Activated naive CD8-positive, alpha-beta T cell treated with anti-CD3 and anti-CD28 coated beads, Interleukin-2, amount 50 U/mL, for 16 hours (primary cell): ENCODE results near the gene RSPH1.

Source experiments
- DNase-seq: peaks from one replicate; pipeline ENCODE4 v3.0.0-alpha.2; 2020; ENCODE audit warnings: low read depth, low spot score

The RSPH1 gene

GRCh38 chr21:42448686-42449085, 47.3 kb downstream of the RSPH1 start:
- DNase-seq: no peak

GRCh38 chr21:42447732-42448131, 48.3 kb downstream of the RSPH1 start:
- DNase-seq: no peak

GRCh38 chr21:42447182-42447581, 48.8 kb downstream of the RSPH1 start:
- DNase-seq: no peak

GRCh38 chr21:42446531-42446930, 49.5 kb downstream of the RSPH1 start:
- no peak for DNase-seq

- no peak for DNase-seq
Observed at GRCh38 chr21:42445311-42445710, 50.7 kb downstream of the RSPH1 start.

- DNase-seq: no peak
Observed at GRCh38 chr21:42444745-42445059, 51.3 kb downstream of the RSPH1 start.

- DNase-seq: no peak
Observed at GRCh38 chr21:42443876-42444744, 51.9 kb downstream of the RSPH1 start.

- DNase-seq: no peak
Observed at GRCh38 chr21:42443181-42443785, 52.7 kb downstream of the RSPH1 start.

- DNase-seq: no peak
Observed at GRCh38 chr21:42441963-42442362, 54.1 kb downstream of the RSPH1 start.

GRCh38 chr21:42440187-42440792, 55.7 kb downstream of the RSPH1 start:
- no peak for DNase-seq

- no peak for DNase-seq
Observed at GRCh38 chr21:42439284-42440186, 56.5 kb downstream of the RSPH1 start.

- no peak for DNase-seq
Observed at GRCh38 chr21:42438316-42439205, 57.5 kb downstream of the RSPH1 start.

GRCh38 chr21:42437786-42438185, 58.2 kb downstream of the RSPH1 start:
- DNase-seq: no peak

GRCh38 chr21:42436914-42437313, 59.1 kb downstream of the RSPH1 start:
- no peak for DNase-seq

- no peak for DNase-seq
Observed at GRCh38 chr21:42435833-42436232, 60.2 kb downstream of the RSPH1 start.

GRCh38 chr21:42435401-42435800, 60.6 kb downstream of the RSPH1 start:
- DNase-seq: no peak

- DNase-seq: no peak
Observed at GRCh38 chr21:42434884-42435283, 61.1 kb downstream of the RSPH1 start.

GRCh38 chr21:42433946-42434551, 62.0 kb downstream of the RSPH1 start:
- DNase-seq: no peak

- DNase-seq: no peak
Observed at GRCh38 chr21:42432695-42433094, 63.3 kb downstream of the RSPH1 start.

GRCh38 chr21:42431196-42431595, 64.8 kb downstream of the RSPH1 start:
- DNase-seq: no peak
